ENCODE measurements around the gene CCDC127.
"Not testable (repeated sequence)": the region's sequence is repeated elsewhere in the genome, so short reads cannot be mapped to it uniquely, and the experiment has no call there.

The CCDC127 gene

DNA sequence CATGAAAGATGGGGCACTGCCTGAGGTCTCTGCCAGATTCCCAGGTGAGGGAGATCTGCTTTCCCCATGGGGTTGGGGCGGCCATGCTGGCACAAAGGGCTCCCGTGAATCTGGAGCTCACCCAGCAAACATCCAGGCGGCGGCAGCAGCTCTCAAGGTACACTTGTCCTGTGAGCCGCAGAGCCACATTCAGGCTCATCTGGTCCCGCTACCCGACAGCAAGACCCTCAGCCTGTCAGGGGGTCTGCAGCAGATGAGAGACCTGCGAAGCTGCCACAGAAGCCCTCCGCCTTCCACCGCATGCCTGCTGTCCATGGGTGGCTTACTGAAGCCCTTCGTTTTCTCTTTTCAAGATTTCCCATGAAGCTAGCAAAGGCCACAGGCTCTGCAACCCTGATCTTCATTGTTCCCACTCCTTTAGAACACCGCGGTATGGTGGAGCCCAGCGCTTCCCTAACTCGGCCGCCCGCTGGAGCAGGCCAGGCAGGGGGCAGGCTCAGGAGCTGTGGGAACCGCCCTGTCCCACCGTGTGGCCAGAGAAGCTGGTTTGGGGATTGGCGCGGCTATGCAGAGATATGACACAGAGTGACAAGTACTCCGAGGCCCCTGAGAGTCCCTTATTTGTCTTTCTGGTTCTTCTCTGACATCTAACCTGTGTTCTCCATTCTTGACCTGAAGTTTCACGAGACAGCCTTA lies 17.9 kb downstream of the CCDC127 start:
- H3K9ac ChIP-seq (ENCODE audit: low read length): no peak overlapping the region
- DNase-seq (ENCODE audit: low read depth): no peak
- H3K36me3 ChIP-seq (ENCODE audit: control insufficient read depth, insufficient read depth, low read length, severe bottlenecking): peaks cover 16% of the 10 kb centered on the region
- no peak overlapping the region for H3K4me3 ChIP-seq (ENCODE audit: low read length)
- no peaks in the 10 kb centered on the region for H3K27me3 ChIP-seq (replicated peaks; ENCODE audit: control insufficient read depth, insufficient read depth, low read length)
- H3K9me3 ChIP-seq (ENCODE audit: control insufficient read depth, low read length): no peaks in the 10 kb centered on the region
- H3K4me1 ChIP-seq (ENCODE audit: control insufficient read depth, insufficient read depth, low read length): no peaks in the 10 kb centered on the region

DNA sequence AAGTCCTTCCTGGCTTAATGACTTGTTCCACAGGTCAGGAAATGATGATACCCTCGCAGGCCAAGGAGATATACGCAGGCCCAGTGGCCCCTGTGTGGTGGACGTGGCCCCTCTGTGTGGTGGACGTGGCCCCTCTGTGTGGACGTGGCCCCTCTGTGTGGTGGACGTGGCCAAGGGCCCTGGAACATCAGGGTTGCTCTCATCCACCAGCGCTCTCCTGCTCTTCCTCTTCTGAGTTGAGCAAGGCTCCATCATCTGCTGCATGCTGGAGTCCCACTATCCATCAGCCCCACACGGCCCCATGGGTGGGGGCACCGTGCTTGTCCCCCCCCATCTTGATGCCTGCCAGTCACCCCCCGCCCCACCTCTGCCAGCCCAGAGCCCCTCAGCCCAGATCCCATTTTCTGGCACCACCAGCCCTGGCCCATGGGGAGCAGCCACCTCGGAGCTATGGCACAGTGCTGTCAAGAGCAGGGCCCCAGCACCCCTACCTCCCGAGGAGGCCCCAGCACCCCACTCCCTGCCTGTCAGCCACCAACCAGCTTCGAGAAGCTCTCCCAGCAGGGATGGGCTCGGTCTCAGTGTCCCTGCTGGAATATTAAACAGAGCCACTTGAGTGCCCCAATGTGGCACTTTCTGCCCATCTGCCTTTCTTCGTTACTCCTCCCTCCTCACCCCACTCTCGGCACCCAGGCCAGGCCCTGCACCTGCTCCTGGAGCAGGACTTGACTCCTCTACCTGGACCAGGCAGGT lies 18.6 kb downstream of the CCDC127 start:
- H3K27me3 ChIP-seq (replicated peaks; ENCODE audit: control insufficient read depth, insufficient read depth, low read length): no peaks in the 10 kb centered on the region
- DNase-seq (ENCODE audit: low read depth): no peak
- H3K36me3 ChIP-seq (ENCODE audit: control insufficient read depth, insufficient read depth, low read length, severe bottlenecking): peaks cover 12% of the 10 kb centered on the region
- no peaks in the 10 kb centered on the region for H3K9me3 ChIP-seq (ENCODE audit: control insufficient read depth, low read length)
- no peaks in the 10 kb centered on the region for H3K4me1 ChIP-seq (ENCODE audit: control insufficient read depth, insufficient read depth, low read length)
- no peak overlapping the region for H3K9ac ChIP-seq (ENCODE audit: low read length)
- H3K4me3 ChIP-seq (ENCODE audit: low read length): no peak overlapping the region

DNA sequence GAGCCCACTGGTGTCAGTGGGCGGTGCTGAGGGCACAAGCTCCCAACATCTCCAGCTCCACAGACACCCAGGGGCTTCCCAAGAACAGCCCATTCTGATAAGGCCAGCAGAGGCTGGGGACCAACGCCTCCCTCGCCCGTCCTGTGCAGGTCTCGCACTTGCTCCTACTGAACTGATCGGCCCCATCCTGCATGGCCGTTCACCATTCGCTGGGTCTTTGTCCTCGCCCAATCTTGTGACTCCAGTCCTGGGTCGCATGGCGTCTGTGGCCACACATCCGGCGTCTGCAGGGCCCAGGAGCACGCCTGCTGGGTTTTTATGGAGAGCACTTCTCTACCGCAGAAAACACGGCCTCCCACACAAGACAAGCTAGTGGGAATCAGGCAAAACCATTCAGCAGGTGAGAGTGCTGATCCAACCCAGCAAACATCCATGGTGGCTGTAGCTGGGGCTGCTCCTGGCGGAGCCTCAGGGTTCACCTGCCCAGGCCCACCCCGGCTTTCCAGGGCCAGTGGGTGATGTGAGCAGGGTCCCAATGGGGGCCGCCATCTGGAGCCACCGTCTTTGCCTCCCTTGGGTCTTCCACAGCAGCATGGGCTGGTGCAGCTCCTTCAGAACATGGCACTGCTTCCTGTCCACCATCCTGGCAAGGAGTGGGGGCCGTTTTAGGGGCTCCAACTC lies 19.3 kb downstream of the CCDC127 start:
- DNase-seq (ENCODE audit: low read depth): no peak
- peaks cover 6% of the 10 kb centered on the region for H3K36me3 ChIP-seq (ENCODE audit: control insufficient read depth, insufficient read depth, low read length, severe bottlenecking)
- H3K27me3 ChIP-seq (replicated peaks; ENCODE audit: control insufficient read depth, insufficient read depth, low read length): no peaks in the 10 kb centered on the region
- no peaks in the 10 kb centered on the region for H3K9me3 ChIP-seq (ENCODE audit: control insufficient read depth, low read length)
- H3K4me1 ChIP-seq (ENCODE audit: control insufficient read depth, insufficient read depth, low read length): no peaks in the 10 kb centered on the region
- no peak overlapping the region for H3K9ac ChIP-seq (ENCODE audit: low read length)
- no peak overlapping the region for H3K4me3 ChIP-seq (ENCODE audit: low read length)

DNA sequence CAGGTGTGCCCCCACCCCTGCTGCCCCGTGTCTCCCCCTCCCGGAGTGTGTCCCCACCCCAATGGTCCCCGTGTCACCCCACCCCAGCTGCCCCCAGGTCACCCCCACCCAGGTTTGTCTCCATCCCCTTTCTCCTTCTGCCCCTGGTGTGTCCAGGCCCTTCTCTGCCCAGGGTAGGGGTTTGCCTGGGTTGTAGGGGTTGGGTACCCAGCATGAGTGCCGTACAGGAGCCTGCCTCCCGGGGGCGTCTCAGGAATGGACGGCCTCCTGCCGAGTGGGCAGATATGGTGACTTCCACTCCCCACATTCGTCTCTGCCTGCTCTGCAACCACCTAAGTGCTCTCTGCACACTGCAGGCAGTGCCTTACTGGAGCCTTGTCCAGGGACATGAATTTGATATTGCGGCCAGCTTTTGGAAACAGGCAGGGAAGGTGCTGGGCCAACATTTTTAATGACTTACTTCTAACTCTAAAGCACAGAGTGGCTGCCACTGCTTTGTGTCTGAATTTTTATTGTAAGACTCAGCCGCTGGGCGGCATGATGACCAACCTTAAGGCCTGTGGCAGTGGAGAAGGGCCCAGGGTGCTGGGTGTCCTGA lies 20.0 kb downstream of the CCDC127 start:
- no peak for DNase-seq (ENCODE audit: low read depth)
- no peaks in the 10 kb centered on the region for H3K36me3 ChIP-seq (ENCODE audit: control insufficient read depth, insufficient read depth, low read length, severe bottlenecking)
- H3K27me3 ChIP-seq (replicated peaks; ENCODE audit: control insufficient read depth, insufficient read depth, low read length): no peaks in the 10 kb centered on the region
- H3K9me3 ChIP-seq (ENCODE audit: control insufficient read depth, low read length): no peaks in the 10 kb centered on the region
- no peak overlapping the region for H3K9ac ChIP-seq (ENCODE audit: low read length)
- no peaks in the 10 kb centered on the region for H3K4me1 ChIP-seq (ENCODE audit: control insufficient read depth, insufficient read depth, low read length)
- H3K4me3 ChIP-seq (ENCODE audit: low read length): no peak overlapping the region

DNA sequence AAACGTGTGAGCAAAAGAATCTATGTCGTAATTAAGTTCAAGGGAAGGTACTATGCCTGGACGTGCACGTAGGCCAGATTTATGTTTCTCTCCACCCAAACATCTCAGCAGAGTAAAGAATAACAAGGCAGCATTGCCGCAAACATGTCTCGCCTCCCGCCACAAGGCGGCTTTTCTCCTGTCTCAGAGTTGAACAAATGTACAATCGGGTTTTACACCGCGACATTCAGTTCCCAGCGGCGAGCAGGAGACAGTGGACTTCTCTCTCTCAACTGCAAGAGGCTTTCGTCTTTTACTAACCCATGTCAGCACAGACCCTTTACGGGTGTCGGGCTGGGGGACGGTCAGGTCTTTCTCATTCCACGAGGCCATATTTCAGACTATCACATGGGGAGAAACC lies 20.9 kb downstream of the CCDC127 start:
- not testable (repeated sequence) for H3K9ac ChIP-seq (ENCODE audit: low read length); H3K4me1 ChIP-seq (ENCODE audit: control insufficient read depth, insufficient read depth, low read length); H3K9me3 ChIP-seq (ENCODE audit: control insufficient read depth, low read length); H3K27me3 ChIP-seq (replicated peaks; ENCODE audit: control insufficient read depth, insufficient read depth, low read length); DNase-seq (ENCODE audit: low read depth); H3K36me3 ChIP-seq (ENCODE audit: control insufficient read depth, insufficient read depth, low read length, severe bottlenecking); H3K4me3 ChIP-seq (ENCODE audit: low read length)

DNA sequence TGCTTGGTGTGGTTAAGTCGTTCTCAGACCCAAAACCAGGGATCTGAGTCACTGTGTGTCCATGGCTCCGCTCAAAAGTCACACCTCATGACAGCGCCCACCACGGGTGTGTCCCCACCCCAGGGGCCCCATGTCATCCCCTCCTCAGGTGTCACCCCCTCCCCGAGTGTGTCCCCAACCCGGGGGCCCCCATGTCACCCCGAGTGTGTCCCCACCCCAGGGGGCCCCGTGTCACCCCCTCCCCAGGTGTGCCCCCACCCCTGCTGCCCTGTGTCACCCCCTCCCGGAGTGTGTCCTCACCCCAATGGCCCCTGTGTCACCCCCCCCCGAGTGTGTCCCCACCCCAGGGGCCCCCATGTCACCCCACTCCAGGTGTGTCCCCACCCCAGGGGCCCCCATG lies 21.6 kb downstream of the CCDC127 start:
- no peak for DNase-seq (ENCODE audit: low read depth)
- no peaks in the 10 kb centered on the region for H3K36me3 ChIP-seq (ENCODE audit: control insufficient read depth, insufficient read depth, low read length, severe bottlenecking)

DNA sequence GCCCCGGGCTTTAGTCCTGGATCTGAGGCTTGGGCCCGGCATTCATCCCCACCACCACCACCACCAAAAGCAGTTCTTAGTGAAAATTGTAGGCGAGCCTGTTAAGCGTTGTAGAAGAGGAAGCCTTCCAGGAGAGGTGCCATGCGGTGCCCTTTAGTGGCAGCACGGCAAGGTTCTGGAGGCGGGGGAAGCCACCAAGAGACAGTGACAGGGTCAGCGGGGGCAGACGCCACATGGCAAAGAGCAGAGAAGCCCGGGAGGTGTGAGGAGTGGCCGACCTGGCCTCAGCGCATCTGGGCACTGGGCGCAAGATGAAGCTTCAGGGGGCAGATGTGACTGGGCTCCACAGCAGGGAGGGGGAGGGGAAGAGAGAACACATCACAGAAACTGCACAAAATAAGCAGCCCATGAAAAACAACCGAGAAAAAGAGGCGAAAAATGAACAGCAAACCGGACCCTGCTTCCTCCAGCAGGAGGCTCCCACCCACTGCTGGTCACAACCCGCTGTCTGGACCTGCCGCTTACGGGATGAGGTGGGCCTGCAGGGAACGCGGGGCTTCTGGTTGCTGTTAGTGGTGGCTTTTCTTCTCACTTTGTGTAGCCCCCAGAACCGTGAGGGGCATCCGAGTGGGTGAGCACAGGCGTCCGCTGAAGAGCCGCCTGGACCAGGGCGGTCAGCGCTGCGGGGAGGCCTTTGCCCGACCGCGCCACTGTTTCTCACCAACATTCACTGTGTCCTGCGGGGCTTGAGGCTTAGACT lies 22.4 kb downstream of the CCDC127 start:
- Histone ChIP-seq H3K9ac (ENCODE audit: low read length) (no peak overlapping the region), H3K4me1 (ENCODE audit: control insufficient read depth, insufficient read depth, low read length) (no peaks in the 10 kb centered on the region), H3K27me3 (replicated peaks; ENCODE audit: control insufficient read depth, insufficient read depth, low read length) (peaks cover 5% of the 10 kb centered on the region), H3K36me3 (ENCODE audit: control insufficient read depth, insufficient read depth, low read length, severe bottlenecking) (no peaks in the 10 kb centered on the region), H3K9me3 (ENCODE audit: control insufficient read depth, low read length) (no peaks in the 10 kb centered on the region), H3K4me3 (ENCODE audit: low read length) (no peak overlapping the region)
- DNase-seq (ENCODE audit: low read depth): no peak

More for the DNA sequence above, 21.6 kb downstream of the CCDC127 start:
- no peak overlapping the region for H3K9ac ChIP-seq (ENCODE audit: low read length)
- H3K9me3 ChIP-seq (ENCODE audit: control insufficient read depth, low read length): no peaks in the 10 kb centered on the region
- H3K4me1 ChIP-seq (ENCODE audit: control insufficient read depth, insufficient read depth, low read length): no peaks in the 10 kb centered on the region
- H3K27me3 ChIP-seq (replicated peaks; ENCODE audit: control insufficient read depth, insufficient read depth, low read length): peaks cover 5% of the 10 kb centered on the region
- H3K4me3 ChIP-seq (ENCODE audit: low read length): no peak overlapping the region

DNA sequence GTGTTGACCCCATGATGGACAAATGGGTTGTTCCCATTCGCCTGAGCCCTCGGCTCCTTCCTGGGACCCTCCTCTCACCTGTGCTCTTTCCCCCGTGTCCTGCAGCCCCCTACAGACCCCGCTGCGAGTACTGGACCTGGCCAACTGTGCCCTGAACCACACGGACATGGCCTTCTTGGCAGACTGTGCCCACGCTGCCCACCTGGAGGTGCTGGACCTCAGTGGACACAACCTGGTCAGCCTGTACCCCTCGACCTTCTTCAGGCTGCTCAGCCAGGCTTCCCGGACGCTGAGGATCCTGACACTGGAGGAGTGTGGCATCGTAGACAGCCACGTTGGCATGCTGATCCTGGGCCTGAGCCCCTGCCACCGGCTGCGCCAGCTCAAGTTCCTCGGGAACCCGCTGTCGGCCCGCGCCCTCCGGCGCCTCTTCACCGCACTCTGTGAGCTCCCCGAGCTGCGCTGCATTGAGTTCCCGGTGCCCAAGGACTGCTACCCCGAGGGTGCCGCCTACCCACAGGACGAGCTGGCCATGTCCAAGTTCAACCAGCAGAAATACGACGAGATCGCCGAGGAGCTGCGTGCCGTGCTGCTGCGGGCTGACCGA lies 23.2 kb downstream of the CCDC127 start:
- no peak overlapping the region for H3K9ac ChIP-seq (ENCODE audit: low read length)
- H3K9me3 ChIP-seq (ENCODE audit: control insufficient read depth, low read length): no peaks in the 10 kb centered on the region
- H3K4me1 ChIP-seq (ENCODE audit: control insufficient read depth, insufficient read depth, low read length): no peaks in the 10 kb centered on the region
- H3K36me3 ChIP-seq (ENCODE audit: control insufficient read depth, insufficient read depth, low read length, severe bottlenecking): no peaks in the 10 kb centered on the region
- H3K4me3 ChIP-seq (ENCODE audit: low read length): no peak overlapping the region
- peaks cover 5% of the 10 kb centered on the region for H3K27me3 ChIP-seq (replicated peaks; ENCODE audit: control insufficient read depth, insufficient read depth, low read length)
- no peak for DNase-seq (ENCODE audit: low read depth)

DNA sequence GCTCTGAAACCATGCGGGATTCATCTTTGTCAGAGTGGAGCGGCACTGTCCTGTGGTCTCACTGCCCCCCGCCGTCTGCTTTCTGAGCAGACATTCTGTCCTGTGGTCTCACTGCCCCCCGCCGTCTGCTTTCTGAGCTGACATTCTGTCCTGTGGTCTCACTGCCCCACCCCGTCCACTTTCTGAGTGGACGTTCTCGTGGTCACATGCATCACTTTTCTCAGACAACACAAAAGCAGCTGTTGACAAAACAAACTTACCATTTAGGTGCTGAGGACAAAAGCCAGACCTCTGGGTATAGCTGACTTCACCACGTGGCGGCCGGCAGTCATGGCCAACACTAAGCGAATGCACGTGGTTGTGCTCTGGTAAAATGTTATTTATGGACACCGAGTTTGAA lies 23.9 kb downstream of the CCDC127 start:
- Histone ChIP-seq H3K4me3 (ENCODE audit: low read length) (no peak overlapping the region), H3K4me1 (ENCODE audit: control insufficient read depth, insufficient read depth, low read length) (no peaks in the 10 kb centered on the region), H3K9me3 (ENCODE audit: control insufficient read depth, low read length) (no peaks in the 10 kb centered on the region), H3K36me3 (ENCODE audit: control insufficient read depth, insufficient read depth, low read length, severe bottlenecking) (no peaks in the 10 kb centered on the region), H3K9ac (ENCODE audit: low read length) (no peak overlapping the region), H3K27me3 (replicated peaks; ENCODE audit: control insufficient read depth, insufficient read depth, low read length) (peaks cover 5% of the 10 kb centered on the region)
- no peak for DNase-seq (ENCODE audit: low read depth)

DNA sequence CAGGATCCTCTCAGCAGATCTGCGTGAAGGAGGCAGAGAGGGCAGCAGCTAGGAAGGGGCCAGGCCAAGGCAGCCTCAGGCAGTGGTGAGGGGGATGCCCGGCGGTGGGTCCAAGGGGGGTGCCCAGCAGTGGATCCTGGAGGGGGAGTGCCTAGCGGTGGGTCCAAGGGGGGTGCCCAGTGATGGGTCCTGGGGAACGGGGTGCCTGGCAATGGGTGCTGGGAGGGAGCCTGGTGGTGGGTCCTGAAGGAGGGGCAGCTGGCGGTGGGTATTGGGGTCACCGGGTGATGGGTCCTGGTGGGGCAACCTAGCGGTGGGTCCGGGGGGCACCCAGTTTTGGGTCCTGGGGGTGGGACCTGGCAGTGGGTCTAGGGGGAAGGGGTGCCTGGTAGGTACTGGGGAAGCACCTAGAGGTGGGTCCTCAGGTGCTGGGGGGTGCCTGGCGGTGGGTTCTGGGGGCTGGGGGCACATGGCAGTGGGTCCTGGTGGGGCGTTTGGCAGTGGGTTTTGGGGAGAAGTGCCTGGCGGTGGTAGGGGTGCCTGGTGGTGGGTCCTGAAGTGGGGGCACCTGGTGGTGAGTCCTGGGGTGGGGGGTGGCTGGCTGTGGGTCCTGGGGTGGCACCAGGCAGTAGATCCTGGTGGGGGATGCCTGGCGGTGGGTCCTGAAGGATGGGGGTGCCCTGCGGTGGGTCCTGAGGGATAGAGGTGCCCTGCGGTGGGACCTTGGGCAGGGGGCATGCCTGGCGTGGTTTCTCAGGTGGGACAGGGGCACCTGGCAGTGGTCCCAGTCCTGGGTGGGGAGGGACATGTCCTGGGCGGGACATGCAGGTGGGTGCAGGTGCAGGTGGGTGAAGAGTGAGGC lies 24.8 kb downstream of the CCDC127 start:
- H3K4me3 ChIP-seq (ENCODE audit: low read length): no peak overlapping the region
- no peak for DNase-seq (ENCODE audit: low read depth)
- no peaks in the 10 kb centered on the region for H3K36me3 ChIP-seq (ENCODE audit: control insufficient read depth, insufficient read depth, low read length, severe bottlenecking)
- H3K27me3 ChIP-seq (replicated peaks; ENCODE audit: control insufficient read depth, insufficient read depth, low read length): peaks cover 5% of the 10 kb centered on the region
- no peaks in the 10 kb centered on the region for H3K9me3 ChIP-seq (ENCODE audit: control insufficient read depth, low read length)
- peaks cover 3% of the 10 kb centered on the region for H3K4me1 ChIP-seq (ENCODE audit: control insufficient read depth, insufficient read depth, low read length)
- H3K9ac ChIP-seq (ENCODE audit: low read length): no peak overlapping the region
